HEK293T (cell line): ENCODE results near the gene ZC3H4.
A peak's percentile ranks its signal among the peaks of the same experiment; 100 is the strongest.
"Not testable (repeated sequence)": the region's sequence is repeated elsewhere in the genome, so short reads cannot be mapped to it uniquely, and the experiment has no call there.

Experiments used
- CTCF ChIA-PET: fragments of 350-600 bp; formaldehyde crosslinking; extraction: SDS; loops from one replicate; lab custom pipeline; 2021; ENCODE audit warnings: antibody characterized with exemption, inconsistent platforms; lab: Yijun Ruan, JAX
- POLR2A ChIA-PET: fragments of 350-600 bp; formaldehyde crosslinking; extraction: SDS; loops from one replicate; lab custom pipeline; 2020; ENCODE audit warnings: antibody characterized with exemption, inconsistent platforms; lab: Yijun Ruan, JAX
- DNase-seq: peaks from one replicate; pipeline ENCODE4 v3.0.0; 2012; ENCODE audit warnings: mixed read lengths; ENCODE audit errors: extremely low spot score
- ARNT ChIP-seq: fragments of 450-650 bp; IDR thresholded peaks from 2 replicates; pipeline ENCODE4 v1.6.1; 2017; ENCODE audit warnings: mild to moderate bottlenecking
- BHLHE40 ChIP-seq: fragments of 450-650 bp; IDR thresholded peaks from 2 replicates; pipeline ENCODE4 v1.6.1; 2016; ENCODE audit warnings: mild to moderate bottlenecking, moderate library complexity, borderline replicate concordance
- CTBP1 ChIP-seq: fragments of 450-650 bp; IDR thresholded peaks from 2 replicates; pipeline ENCODE4 v1.6.1; 2016; ENCODE audit warnings: borderline replicate concordance
- ELF4 ChIP-seq: fragments of 450-650 bp; IDR thresholded peaks from 2 replicates; pipeline ENCODE4 v1.6.1; 2017; ENCODE audit warnings: antibody characterized with exemption
- FOXA1 ChIP-seq: fragments of 450-650 bp; IDR thresholded peaks from 2 replicates; pipeline ENCODE4 v1.6.1; 2016; ENCODE audit warnings: mild to moderate bottlenecking
- FOXK2 ChIP-seq: fragments of 450-650 bp; IDR thresholded peaks from 2 replicates; pipeline ENCODE4 v1.6.1; 2016; ENCODE audit warnings: mild to moderate bottlenecking
- FOXM1 ChIP-seq: fragments of 450-650 bp; IDR thresholded peaks from 2 replicates; pipeline ENCODE4 v1.6.1; 2017; ENCODE audit warnings: mild to moderate bottlenecking, borderline replicate concordance
- HDGF ChIP-seq: fragments of 450-650 bp; IDR thresholded peaks from 2 replicates; pipeline ENCODE4 v1.6.1; 2017; ENCODE audit warnings: antibody characterized with exemption, borderline replicate concordance
- L3MBTL2 ChIP-seq: fragments of 450-650 bp; conservative IDR thresholded peaks from 2 replicates; pipeline ENCODE4 v1.6.1; 2016; ENCODE audit warnings: mild to moderate bottlenecking
- LEF1 ChIP-seq: fragments of 450-650 bp; IDR thresholded peaks from 2 replicates; pipeline ENCODE4 v1.6.1; 2017; ENCODE audit warnings: mild to moderate bottlenecking, borderline replicate concordance
- NFRKB ChIP-seq: fragments of 450-650 bp; IDR thresholded peaks from 2 replicates; pipeline ENCODE4 v1.6.1; 2016; ENCODE audit warnings: mild to moderate bottlenecking, moderate library complexity
- SP1 ChIP-seq: fragments of 450-650 bp; IDR thresholded peaks from 2 replicates; pipeline ENCODE4 v1.6.1; 2017
- SUZ12 ChIP-seq: fragments of 450-650 bp; IDR thresholded peaks from 2 replicates; pipeline ENCODE4 v1.6.1; 2016; ENCODE audit warnings: mild to moderate bottlenecking
- TARDBP ChIP-seq: fragments of 450-650 bp; IDR thresholded peaks from 2 replicates; pipeline ENCODE4 v1.6.1; 2016
- ZNF384 ChIP-seq: fragments of 450-650 bp; IDR thresholded peaks from 2 replicates; pipeline ENCODE4 v1.6.1; 2016
- TF ChIP-seq, protein P1 (sequence below): fragments of 450-650 bp; IDR thresholded peaks from 2 replicates; pipeline ENCODE4 v1.6.1; 2016

Gene ZC3H4

DNA sequence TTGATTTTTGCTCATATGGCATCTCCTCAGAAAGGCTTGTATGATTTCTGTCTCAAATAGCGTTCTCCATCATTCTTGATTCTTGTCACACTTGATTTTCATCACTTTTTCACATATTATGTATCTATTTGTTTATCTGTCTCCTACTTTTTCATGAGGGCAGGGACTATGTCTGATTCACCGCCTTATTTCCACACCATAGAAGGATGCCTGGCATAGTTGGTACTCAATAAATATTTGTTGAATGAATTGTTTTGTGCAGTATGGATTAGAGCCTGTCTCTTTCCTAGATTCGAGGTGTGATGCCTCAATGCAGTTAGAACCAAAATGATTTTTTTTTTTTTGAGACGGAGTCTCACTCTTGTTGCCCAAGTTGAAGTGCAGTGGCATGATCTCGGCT is 29.2 kb upstream of the ZC3H4 start:
- no peak for DNase-seq
- TF ChIP-seq FOXM1: no peak
- no peak for TF ChIP-seq ZNF384
- no peak for TF ChIP-seq ELF4
- no peak for TF ChIP-seq FOXK2
- no peak for TF ChIP-seq CTBP1
- TF ChIP-seq, protein P1, sequence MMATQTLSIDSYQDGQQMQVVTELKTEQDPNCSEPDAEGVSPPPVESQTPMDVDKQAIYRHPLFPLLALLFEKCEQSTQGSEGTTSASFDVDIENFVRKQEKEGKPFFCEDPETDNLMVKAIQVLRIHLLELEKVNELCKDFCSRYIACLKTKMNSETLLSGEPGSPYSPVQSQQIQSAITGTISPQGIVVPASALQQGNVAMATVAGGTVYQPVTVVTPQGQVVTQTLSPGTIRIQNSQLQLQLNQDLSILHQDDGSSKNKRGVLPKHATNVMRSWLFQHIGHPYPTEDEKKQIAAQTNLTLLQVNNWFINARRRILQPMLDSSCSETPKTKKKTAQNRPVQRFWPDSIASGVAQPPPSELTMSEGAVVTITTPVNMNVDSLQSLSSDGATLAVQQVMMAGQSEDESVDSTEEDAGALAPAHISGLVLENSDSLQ: no peak
- no peak for TF ChIP-seq ARNT
- no peak for TF ChIP-seq FOXA1
- no peak for TF ChIP-seq BHLHE40
- no peak for TF ChIP-seq HDGF
- POLR2A ChIA-PET: interaction anchor here (2.5 kb wide), 1 partner anchor 12 kb away, joined by 6 read pairs; the partner anchor contains the start of gene SAE1
- CTCF ChIA-PET: interaction anchor here (0.7 kb wide), 1 partner anchor 30 kb away, joined by 3 read pairs; no protein-coding TSS in a partner anchor

DNA sequence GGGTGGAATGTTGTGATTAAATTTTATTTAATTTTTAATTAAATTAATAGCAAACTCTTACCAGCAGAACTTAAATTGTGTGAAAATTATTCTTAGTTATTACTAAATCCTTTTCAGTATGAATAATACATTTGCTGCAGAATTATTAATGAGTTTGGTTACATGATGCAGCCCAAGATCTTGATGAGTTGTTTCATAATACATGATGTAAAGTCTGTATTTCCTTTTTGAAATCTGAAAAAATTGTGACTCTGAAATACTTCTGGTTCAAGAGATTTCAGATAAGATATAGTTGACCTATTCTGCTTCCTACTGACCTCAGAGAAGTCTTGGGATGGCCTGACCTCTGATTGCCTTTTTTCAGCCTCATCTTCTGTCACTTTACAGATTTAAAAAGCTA is 28.1 kb upstream of the ZC3H4 start:
- DNase-seq: no peak
- TF ChIP-seq FOXM1 (no peak), CTBP1 (no peak), NFRKB (no peak), FOXK2 (no peak), ELF4 (no peak), L3MBTL2 (no peak), LEF1 (no peak)
- TF ChIP-seq, protein P1: no peak
- CTCF ChIA-PET: no interaction called here
- POLR2A ChIA-PET: interaction anchor here (1.1 to 2.5 kb wide), 2 partner anchors 11 to 28 kb away, joined by 4 to 6 read pairs (median 5); partner anchors contain the start of genes SAE1 and ZC3H4

DNA sequence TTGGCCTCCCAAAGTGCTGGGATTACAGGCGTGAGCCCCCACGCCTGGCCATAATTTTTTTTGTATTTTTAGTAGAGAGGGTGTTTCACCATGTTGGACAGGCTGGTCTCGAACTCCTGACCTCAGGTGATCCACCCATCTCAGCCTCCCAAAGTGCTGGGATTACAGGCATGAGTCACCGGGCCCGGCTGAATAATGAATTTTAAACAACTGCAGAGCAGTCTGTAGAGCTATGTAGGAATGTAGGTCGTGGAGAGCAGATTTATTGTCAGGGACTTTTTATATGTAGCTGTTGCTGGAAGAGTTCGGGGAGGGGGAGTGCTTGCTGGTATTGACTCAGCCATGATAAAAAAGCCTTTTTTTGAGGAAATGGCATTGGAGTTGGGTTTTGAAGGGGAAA is 27.7 kb upstream of the ZC3H4 start:
- peak; percentile 20 for DNase-seq
- POLR2A ChIA-PET: interaction anchor here (1.1 kb wide), 2 partner anchors 10 to 28 kb away, joined by 4 to 5 read pairs; partner anchors contain the start of genes SAE1 and ZC3H4
- CTCF ChIA-PET: not testable (repeated sequence)
- TF ChIP-seq, protein P1: peak; percentile 24; the same call in 1 of the 2 replicates

DNA sequence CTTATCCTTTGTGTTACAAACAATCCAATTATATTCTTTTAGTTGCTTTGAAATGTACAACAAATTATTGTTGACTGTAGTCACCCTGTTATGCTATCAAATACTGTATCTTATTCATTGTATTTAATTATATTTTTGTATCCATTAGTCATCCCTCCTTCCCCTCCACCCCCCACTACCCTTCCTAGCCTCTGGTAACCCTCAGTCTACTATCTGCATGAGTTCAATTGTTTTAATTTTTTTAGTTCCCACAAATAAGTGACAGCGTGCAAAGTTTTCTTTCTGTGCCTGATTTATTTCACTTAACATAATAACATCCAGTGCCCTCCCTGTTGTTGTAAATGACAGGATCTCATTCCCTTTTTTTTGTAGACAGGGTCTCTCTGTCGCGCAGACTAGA is 21.6 kb upstream of the ZC3H4 start:
- TF ChIP-seq LEF1 (no peak), TARDBP (no peak), ZNF384 (no peak), HDGF (no peak), SP1 (no peak), BHLHE40 (no peak), L3MBTL2 (no peak), FOXM1 (no peak), CTBP1 (no peak), ELF4 (no peak), FOXA1 (no peak), FOXK2 (no peak), SUZ12 (no peak)
- ChIA-PET CTCF (interaction anchor here (0.6 to 0.7 kb wide), 2 partner anchors 10 to 973 kb away, joined by 3 to 6 read pairs; no protein-coding TSS in a partner anchor), POLR2A (no interaction called here)
- no peak for DNase-seq

DNA sequence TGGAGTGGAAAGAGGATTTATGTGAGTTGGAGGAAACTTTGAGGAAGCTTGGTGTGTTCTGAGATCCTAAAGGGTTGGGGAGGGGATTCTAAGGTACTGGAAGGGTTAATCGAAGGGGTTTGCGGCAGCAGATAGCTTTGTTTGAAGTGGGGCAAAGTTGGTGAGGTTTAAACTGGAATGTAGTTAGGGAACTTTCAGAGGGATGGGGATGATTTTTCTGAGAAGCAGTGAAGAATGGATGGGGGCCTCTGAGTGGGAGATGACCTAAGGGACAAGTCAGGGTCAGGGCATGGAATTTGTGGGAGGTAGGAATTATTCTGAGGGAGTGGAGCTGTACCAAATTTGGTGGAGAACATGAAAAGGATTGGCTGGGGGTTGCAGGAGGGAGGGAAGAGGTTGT is 21.0 kb upstream of the ZC3H4 start:
- ChIA-PET POLR2A (no interaction called here), CTCF (no interaction called here)

DNA sequence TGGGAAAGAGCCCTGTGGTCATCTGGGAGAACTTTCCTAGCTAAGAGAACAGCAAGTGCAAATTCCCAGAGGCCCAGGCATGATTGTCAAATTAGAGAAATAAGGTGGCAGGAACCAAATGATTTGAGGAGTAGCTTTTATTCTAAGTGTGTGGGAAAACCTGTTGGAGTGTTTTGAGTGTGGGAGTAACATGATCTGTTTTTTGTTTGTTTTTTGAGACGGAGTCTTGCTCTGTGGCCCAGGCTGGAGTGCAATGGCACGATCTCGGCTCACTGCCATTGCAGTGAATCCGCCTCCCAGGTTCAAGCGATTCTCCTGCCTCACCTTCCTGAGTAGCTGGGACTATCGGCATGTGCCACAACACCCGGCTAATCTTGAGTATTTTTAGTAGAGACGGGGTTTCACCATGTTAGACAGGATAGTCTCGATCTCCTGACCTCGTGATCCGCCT is 19.5 kb upstream of the ZC3H4 start:
- CTCF ChIA-PET: no interaction called here
- POLR2A ChIA-PET: interaction anchor here (1.3 to 3.0 kb wide), 3 partner anchors 9 to 20 kb away, joined by 3 to 35 read pairs (median 3); partner anchors contain the start of gene ZC3H4
- TF ChIP-seq ZNF384 (no peak), FOXK2 (no peak), SP1 (no peak), CTBP1 (no peak), ARNT (no peak), NFRKB (no peak), FOXA1 (no peak), SUZ12 (no peak), FOXM1 (no peak), ELF4 (no peak), TARDBP (no peak), L3MBTL2 (no peak), HDGF (no peak), LEF1 (no peak), BHLHE40 (no peak)
- TF ChIP-seq, protein P1: no peak
- DNase-seq: no peak

More for the DNA sequence above, 21.0 kb upstream of the ZC3H4 start:
- DNase-seq: no peak
- TF ChIP-seq ARNT (no peak), HDGF (no peak), ZNF384 (no peak), LEF1 (no peak), NFRKB (no peak), FOXM1 (no peak), SUZ12 (no peak), BHLHE40 (no peak), SP1 (no peak), FOXA1 (no peak)
